Measurements from ENCODE around the gene NUDT5.

NUDT5 gene

DNA sequence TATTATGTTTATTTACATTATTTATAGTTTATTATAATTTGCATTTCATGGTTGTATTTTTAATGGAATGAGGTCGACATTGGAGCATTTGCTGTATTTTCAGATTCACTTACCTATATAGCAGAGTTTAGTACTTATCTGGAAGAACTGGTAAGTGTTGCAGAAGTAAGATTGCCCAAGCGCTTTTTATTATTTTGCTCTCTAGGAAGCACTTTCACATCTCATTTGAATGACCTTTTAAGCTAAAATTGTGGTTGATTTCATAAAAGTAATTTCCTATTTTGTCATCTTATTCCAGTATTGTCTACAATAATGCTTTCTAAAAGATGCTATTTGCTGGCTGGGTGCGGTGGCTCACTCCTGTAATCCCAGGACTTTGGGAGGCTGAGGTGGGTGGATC, 37.6 kb downstream of the NUDT5 start (continued):
- TF ChIP-seq, protein P1, sequence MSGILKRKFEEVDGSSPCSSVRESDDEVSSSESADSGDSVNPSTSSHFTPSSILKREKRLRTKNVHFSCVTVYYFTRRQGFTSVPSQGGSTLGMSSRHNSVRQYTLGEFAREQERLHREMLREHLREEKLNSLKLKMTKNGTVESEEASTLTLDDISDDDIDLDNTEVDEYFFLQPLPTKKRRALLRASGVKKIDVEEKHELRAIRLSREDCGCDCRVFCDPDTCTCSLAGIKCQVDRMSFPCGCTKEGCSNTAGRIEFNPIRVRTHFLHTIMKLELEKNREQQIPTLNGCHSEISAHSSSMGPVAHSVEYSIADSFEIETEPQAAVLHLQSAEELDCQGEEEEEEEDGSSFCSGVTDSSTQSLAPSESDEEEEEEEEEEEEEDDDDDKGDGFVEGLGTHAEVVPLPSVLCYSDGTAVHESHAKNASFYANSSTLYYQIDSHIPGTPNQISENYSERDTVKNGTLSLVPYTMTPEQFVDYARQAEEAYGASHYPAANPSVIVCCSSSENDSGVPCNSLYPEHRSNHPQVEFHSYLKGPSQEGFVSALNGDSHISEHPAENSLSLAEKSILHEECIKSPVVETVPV (CRISPR knock-in tag; IDR thresholded peaks at IDR 0.05): no peak
- no peak for TF ChIP-seq SNAI2 (CRISPR knock-in tag; IDR thresholded peaks at IDR 0.05)
- TF ChIP-seq, protein P2, sequence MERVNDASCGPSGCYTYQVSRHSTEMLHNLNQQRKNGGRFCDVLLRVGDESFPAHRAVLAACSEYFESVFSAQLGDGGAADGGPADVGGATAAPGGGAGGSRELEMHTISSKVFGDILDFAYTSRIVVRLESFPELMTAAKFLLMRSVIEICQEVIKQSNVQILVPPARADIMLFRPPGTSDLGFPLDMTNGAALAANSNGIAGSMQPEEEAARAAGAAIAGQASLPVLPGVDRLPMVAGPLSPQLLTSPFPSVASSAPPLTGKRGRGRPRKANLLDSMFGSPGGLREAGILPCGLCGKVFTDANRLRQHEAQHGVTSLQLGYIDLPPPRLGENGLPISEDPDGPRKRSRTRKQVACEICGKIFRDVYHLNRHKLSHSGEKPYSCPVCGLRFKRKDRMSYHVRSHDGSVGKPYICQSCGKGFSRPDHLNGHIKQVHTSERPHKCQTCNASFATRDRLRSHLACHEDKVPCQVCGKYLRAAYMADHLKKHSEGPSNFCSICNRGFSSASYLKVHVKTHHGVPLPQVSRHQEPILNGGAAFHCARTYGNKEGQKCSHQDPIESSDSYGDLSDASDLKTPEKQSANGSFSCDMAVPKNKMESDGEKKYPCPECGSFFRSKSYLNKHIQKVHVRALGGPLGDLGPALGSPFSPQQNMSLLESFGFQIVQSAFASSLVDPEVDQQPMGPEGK (CRISPR knock-in tag; IDR thresholded peaks at IDR 0.05; ENCODE audit: borderline replicate concordance): no peak

DNA sequence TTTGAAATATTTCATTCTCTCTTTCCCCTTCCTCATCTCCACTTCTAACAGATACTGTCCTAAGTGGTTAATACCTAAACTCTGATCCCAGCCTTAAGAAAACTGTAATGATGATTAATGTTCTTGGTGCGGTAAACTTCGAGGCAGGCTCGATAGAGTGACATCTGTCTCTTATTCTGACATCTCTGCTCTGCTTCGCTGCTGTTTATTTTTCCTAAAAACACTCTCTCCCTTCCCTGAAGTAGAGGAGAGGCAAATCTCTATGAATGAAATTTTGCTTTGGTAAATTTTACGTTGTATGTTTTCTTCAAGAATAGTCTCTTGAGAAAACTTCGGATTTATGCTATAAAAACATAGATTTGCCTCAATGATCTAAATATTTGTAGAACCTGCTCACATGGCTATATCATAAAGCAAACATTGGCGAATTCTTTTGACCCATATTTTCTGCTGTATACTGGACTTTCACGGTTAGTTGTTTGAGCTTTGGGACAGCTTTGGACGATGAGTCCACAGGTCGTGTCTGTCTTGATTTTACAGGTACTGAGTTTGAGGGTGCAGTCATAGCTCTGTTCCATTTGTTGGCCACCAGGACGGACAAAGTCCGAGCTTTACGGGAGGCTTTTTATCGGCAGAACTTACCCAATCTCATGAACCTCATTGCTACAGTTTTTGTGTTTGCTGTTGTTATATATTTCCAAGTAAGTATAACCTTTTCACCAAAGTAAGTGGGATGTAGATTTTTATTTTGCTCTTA, 39.1 kb downstream of the NUDT5 start:
- ATAC-seq: no peak
- TF ChIP-seq, protein P3, sequence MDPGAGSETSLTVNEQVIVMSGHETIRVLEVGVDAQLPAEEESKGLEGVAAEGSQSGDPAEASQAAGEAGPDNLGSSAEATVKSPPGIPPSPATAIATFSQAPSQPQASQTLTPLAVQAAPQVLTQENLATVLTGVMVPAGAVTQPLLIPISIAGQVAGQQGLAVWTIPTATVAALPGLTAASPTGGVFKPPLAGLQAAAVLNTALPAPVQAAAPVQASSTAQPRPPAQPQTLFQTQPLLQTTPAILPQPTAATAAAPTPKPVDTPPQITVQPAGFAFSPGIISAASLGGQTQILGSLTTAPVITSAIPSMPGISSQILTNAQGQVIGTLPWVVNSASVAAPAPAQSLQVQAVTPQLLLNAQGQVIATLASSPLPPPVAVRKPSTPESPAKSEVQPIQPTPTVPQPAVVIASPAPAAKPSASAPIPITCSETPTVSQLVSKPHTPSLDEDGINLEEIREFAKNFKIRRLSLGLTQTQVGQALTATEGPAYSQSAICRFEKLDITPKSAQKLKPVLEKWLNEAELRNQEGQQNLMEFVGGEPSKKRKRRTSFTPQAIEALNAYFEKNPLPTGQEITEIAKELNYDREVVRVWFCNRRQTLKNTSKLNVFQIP (CRISPR knock-in tag; IDR thresholded peaks at IDR 0.05; ENCODE audit: borderline replicate concordance, low read depth): no peak
- TF ChIP-seq ZNF70 (CRISPR knock-in tag; IDR thresholded peaks at IDR 0.05) (no peak), ZNF8 (CRISPR knock-in tag; IDR thresholded peaks at IDR 0.05) (no peak), ARNTL (CRISPR knock-in tag; IDR thresholded peaks at IDR 0.05; ENCODE audit: borderline replicate concordance, low read depth) (no peak), ZFP3 (CRISPR knock-in tag; IDR thresholded peaks at IDR 0.05) (no peak), PPARA (CRISPR knock-in tag; IDR thresholded peaks at IDR 0.05; ENCODE audit: borderline replicate concordance) (no peak), BACH2 (CRISPR knock-in tag; IDR thresholded peaks at IDR 0.05; ENCODE audit: borderline replicate concordance) (no peak), OSR1 (CRISPR knock-in tag; IDR thresholded peaks at IDR 0.05) (no peak), TOX (CRISPR knock-in tag; IDR thresholded peaks at IDR 0.05; ENCODE audit: borderline replicate concordance) (no peak), RARB (CRISPR knock-in tag; IDR thresholded peaks at IDR 0.05) (no peak), ESRRG (CRISPR knock-in tag; IDR thresholded peaks at IDR 0.05) (no peak)
- TF ChIP-seq, protein P2 (CRISPR knock-in tag; IDR thresholded peaks at IDR 0.05; ENCODE audit: borderline replicate concordance): no peak
- TF ChIP-seq, protein P1 (CRISPR knock-in tag; IDR thresholded peaks at IDR 0.05): no peak
- TF ChIP-seq, protein P4, sequence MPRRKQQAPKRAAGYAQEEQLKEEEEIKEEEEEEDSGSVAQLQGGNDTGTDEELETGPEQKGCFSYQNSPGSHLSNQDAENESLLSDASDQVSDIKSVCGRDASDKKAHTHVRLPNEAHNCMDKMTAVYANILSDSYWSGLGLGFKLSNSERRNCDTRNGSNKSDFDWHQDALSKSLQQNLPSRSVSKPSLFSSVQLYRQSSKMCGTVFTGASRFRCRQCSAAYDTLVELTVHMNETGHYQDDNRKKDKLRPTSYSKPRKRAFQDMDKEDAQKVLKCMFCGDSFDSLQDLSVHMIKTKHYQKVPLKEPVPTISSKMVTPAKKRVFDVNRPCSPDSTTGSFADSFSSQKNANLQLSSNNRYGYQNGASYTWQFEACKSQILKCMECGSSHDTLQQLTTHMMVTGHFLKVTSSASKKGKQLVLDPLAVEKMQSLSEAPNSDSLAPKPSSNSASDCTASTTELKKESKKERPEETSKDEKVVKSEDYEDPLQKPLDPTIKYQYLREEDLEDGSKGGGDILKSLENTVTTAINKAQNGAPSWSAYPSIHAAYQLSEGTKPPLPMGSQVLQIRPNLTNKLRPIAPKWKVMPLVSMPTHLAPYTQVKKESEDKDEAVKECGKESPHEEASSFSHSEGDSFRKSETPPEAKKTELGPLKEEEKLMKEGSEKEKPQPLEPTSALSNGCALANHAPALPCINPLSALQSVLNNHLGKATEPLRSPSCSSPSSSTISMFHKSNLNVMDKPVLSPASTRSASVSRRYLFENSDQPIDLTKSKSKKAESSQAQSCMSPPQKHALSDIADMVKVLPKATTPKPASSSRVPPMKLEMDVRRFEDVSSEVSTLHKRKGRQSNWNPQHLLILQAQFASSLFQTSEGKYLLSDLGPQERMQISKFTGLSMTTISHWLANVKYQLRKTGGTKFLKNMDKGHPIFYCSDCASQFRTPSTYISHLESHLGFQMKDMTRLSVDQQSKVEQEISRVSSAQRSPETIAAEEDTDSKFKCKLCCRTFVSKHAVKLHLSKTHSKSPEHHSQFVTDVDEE (CRISPR knock-in tag; IDR thresholded peaks at IDR 0.05): no peak

DNA sequence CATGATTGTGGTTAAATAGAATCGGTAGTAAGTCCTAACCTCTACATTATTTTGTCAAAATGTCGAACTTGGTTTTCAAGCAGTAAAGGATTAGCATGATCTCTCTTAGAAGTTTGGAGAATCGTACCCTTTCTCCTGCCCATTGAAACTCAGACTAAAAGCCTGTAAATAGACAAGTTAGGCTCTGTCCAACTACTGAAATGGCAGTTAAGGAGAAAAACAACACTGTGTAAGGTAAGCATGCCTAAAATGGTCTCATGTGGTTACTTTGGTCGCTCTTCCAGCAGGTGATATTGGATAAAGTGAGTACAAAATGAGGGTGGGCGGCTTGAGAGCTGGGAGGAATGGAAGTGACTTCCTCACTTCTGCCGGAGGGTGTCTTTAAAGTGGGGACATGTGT, 41.2 kb downstream of the NUDT5 start:
- ATAC-seq: peak; percentile 37; the same call in 2 of the 3 replicates
- TF ChIP-seq, protein P2 (CRISPR knock-in tag; IDR thresholded peaks at IDR 0.05; ENCODE audit: borderline replicate concordance): no peak
- no peak for TF ChIP-seq GLIS3 (CRISPR knock-in tag; IDR thresholded peaks at IDR 0.05)
- TF ChIP-seq PPARA (CRISPR knock-in tag; IDR thresholded peaks at IDR 0.05; ENCODE audit: borderline replicate concordance): no peak
- TF ChIP-seq, protein P1 (CRISPR knock-in tag; IDR thresholded peaks at IDR 0.05): no peak
- no peak for TF ChIP-seq RARB (CRISPR knock-in tag; IDR thresholded peaks at IDR 0.05)
- TF ChIP-seq SNAI2 (CRISPR knock-in tag; IDR thresholded peaks at IDR 0.05): no peak
- TF ChIP-seq TOX (CRISPR knock-in tag; IDR thresholded peaks at IDR 0.05; ENCODE audit: borderline replicate concordance): no peak
- TF ChIP-seq, protein P5, sequence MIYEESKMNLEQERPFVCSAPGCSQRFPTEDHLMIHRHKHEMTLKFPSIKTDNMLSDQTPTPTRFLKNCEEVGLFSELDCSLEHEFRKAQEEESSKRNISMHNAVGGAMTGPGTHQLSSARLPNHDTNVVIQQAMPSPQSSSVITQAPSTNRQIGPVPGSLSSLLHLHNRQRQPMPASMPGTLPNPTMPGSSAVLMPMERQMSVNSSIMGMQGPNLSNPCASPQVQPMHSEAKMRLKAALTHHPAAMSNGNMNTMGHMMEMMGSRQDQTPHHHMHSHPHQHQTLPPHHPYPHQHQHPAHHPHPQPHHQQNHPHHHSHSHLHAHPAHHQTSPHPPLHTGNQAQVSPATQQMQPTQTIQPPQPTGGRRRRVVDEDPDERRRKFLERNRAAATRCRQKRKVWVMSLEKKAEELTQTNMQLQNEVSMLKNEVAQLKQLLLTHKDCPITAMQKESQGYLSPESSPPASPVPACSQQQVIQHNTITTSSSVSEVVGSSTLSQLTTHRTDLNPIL (CRISPR knock-in tag; IDR thresholded peaks at IDR 0.05; ENCODE audit: low read depth): no peak
- TF ChIP-seq ZNF565 (CRISPR knock-in tag; conservative IDR thresholded peaks at IDR 0.05; ENCODE audit: low read depth): no peak
- no peak for TF ChIP-seq ARNTL (CRISPR knock-in tag; IDR thresholded peaks at IDR 0.05; ENCODE audit: borderline replicate concordance, low read depth)
- no peak for TF ChIP-seq CSDC2 (CRISPR knock-in tag; IDR thresholded peaks at IDR 0.05)
- TF ChIP-seq ZFP3 (CRISPR knock-in tag; IDR thresholded peaks at IDR 0.05): no peak
